DMS53 treated with DMSO at 0.1 percent for 48 hours (cell line): ENCODE results near the gene HIKESHI.

Experiments
- DNase-seq: peaks from one replicate; lab custom pipeline; 2025; ENCODE audit not compliant: unreplicated experiment; lab: John Stamatoyannopoulos, UW

Gene HIKESHI

DNA sequence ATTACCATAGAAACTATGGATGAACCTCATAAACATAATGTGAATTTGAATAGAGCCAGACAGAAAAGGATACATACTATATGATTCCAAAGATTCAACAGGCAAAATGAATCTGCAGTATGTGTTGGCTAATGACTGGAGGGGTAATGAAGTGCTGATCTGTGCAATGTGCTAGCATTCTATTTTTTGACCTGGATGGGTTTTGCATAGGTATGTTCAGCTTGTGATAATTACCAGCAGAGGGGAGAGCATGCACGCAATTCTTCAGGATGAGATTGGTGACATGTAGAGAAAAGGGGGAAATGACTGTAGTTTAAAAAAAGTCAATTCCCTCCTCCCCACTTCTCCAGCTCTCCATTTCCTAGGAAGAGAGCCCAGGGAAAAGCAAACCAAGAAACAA, 72.0 kb downstream of the HIKESHI start:
- no peak for DNase-seq

GRCh38 chr11:86374586-86374985, 72.5 kb downstream of the HIKESHI start, which contains the start of gene CCDC81:
Gene CCDC81 (plus strand): TSS chr11:86374887. CDS start chr11:86375164, 277 bp downstream.
- no peak for DNase-seq

DNA sequence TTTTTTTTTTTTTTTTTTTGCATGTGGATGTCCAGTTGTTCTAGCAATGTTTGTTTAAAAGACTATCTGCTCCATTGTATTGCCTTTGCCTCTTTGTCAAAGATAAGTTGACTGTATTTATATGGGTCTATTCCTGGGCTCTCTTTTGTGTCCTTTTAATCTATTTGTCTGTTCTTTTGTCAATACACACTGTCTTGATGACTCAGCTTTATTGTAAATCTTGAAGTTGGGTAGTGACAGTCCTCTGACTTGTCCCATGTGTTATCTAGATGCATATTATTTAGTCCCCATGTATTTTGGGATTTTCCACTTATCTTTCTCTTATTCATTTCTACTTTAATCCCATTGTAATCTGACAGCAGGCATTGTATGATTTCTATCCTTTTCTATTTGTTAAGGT, 75.9 kb downstream of the HIKESHI start:
- DNase-seq: peak; percentile 37

DNA sequence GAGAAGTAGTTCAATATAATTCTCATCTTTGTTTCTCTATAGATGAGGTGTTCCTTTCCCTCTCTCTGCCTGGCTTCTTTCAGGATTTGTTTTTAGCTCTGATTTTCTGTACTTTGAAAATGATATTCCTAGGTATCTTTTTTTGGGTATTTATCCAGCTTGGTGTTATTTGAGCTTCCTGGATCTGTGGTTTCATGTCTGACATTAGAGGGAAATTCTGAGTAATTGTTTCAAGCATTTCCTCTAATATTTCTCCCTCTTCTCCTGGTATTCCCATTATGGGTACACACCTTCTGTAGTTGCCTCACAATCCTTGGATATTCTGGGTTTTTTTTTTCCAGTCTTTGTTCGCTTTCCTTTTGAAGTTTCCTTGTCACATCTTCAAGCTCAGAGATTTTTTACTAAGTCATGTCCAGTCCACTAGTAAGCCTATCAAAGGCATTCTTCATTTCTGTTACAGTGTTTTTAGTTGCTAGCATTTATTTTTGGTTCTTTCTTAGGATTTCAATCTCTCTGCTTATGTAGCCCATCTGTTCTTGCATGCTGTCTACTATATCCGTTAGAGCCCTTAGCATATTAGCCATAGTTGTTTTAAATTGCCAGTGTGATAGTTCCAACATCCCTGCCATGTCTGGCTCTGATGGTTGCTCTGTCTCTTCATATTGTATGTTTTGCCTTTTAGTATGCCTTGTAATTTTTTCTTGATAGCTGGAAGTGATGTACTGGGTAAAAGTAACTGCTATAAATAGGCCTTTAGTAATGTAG, 78.4 kb downstream of the HIKESHI start:
- DNase-seq: no peak

DNA sequence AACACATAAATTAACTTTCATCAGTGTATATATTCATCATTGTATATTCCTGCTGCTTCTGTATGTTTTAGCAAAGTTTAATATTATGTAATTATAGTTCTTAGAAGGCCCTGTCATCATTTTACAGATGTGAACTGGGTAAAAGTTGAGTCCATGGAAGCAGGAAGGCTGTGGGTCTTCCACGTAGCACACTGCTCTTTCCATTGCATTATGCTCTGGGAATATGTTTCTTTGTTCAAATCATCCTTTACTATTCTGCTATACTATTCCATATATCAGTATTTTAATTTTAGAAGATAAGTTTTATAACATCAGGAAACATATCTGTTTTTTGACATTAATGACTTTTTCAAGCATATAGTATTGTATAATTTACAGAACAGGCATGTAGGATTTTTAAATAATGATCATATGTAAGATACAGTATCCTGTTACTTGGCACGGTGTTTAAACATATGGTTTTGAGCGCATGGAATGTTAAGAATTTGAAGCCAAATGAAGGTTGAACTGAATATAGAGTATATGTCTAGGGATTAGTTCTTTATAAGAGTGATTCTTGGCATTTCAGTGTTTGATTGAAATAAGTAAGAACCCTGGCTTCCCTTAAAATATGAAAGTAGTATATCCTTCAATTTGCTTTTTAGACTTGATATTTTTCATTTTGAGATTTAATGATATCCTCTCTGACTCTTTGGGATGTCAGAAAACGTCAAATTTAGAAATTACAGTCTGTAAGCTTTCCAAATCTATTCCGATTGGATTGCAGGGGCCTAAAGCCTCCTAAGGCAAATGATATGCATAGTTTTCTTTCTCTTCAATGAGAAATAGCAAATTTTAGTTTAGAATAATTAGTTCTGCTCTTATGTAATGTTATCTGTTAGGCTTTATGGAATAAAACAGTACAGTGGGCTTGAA, 81.3 kb downstream of the HIKESHI start:
- no peak for DNase-seq

DNA sequence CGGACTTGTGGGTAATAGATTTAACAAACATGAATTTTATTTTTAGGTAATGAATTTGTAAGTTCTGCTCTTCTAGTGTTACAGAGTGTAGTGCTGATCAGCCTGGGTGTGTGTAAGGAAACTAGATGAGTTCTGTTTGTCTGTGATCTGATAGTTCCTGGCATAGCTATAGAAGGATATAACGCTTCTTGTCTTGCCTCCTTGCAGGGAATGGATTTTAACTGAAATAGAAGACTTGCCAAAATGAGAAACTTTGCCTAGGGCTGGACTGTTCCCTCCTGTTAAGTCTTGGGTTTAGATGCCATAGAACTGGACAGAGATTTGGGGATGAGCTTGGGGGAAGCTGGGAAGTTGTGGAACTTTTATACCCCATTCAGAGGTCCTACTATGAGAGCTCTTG, 84.2 kb downstream of the HIKESHI start:
- no peak for DNase-seq

- DNase-seq: no peak
Measured at GRCh38 chr11:86386746-86387145, 84.7 kb downstream of the HIKESHI start.

GRCh38 chr11:86388198-86388597, 86.2 kb downstream of the HIKESHI start:
- DNase-seq: peak; percentile 76

GRCh38 chr11:86390487-86390886, 88.4 kb downstream of the HIKESHI start:
- no peak for DNase-seq

DNA sequence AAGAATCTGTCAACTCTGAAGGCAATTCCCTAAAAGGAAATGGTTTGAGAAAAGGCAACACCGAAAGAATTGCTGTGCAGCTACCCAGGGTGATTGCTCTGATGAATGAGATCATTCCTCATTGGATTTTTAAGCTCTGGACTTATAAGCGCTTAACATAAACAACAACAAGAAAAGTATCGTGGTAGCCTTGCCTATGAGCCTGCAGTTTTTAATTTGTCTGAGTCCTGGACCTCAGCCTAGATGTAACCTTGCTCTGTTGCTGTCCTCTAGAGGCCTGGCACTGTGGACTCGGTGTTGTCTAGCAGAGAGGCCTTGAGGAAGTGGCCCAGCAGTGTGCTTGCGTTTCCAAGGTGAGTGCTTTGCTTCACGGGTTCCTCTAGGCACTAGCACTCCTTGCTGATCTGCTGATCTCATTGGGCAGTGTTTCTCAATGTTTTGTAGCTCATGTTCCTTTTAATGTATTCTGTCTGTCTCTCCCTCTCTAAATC, 93.1 kb downstream of the HIKESHI start:
- DNase-seq: no peak
